K562 (cell line): ENCODE measurements around the gene PKP1. TPM values are rescaled to one million over a fixed set of nuclear protein-coding genes. Genes with fewer than 3 reads are reported as not detected.

ENCODE experiments used
- HMGN3 ChIP-seq: IDR thresholded peaks from 2 replicates; pipeline ENCODE4 v1.6.1; 2011; ENCODE audit warnings: borderline replicate concordance, low read depth, mild to moderate bottlenecking, mixed read lengths, low read length; ENCODE audit not compliant: insufficient read length; ENCODE audit errors: extremely low read depth
- HNRNPUL1 ChIP-seq: fragments of 200-400 bp; formaldehyde crosslinking; IDR thresholded peaks from 2 replicates; pipeline ENCODE4 v1.6.1; 2017; ENCODE audit warnings: low read length
- TEAD4 ChIP-seq, 2 experiments: sonication (generic) in 1 of 2; formaldehyde crosslinking in 1 of 2; IDR thresholded peaks; 2 replicates each; pipeline versions ENCODE4 v1.6.1 to v1.8.0; 2012 to 2022; ENCODE audit warnings: borderline replicate concordance in 1 of 2, inconsistent platforms in 1 of 2, low read length in 1 of 2, mild to moderate bottlenecking in 1 of 2, missing genetic modification reagents in 1 of 2
- polyA plus RNA-seq, 8 experiments: library from polyadenylated mRNA; depleted of rRNA in 4 of 8; stranded (reverse) in 5 of 8; unstranded in 3 of 8; fragments of >200 nt; fragmentation: Nextera tagmentation in 2 of 8; fragmentation: Illumina TruSeq in 1 of 8; extraction: Ambion mirVana in 2 of 8; extraction: Trizol in 1 of 8; gene quantifications; 2 replicates each; pipeline versions ENCODE4 v1.2.1 to v1.2.3, GENCODE V29; 2011 to 2014; ENCODE audit warnings: inconsistent platforms in 1 of 8, missing spikeins in 1 of 8
- total RNA-seq, 7 experiments: library from RNA; depleted of rRNA in 6 of 7; stranded (reverse); fragments of >200 nt in 6 of 7; fragmentation: Illumina TruSeq in 2 of 7; extraction: Trizol in 2 of 7; gene quantifications; 2 replicates each; pipeline versions ENCODE4 v1.2.1 to v1.2.3, GENCODE V29; 2011 to 2021; ENCODE audit warnings: low replicate concordance in 1 of 7
- TF ChIP-seq, protein P1 (sequence below): fragments of 250-450 bp; sonication (Bioruptor Pico); IDR thresholded peaks from 2 replicates; pipeline ENCODE4 v1.8.0; 2021; ENCODE audit warnings: borderline replicate concordance, mild to moderate bottlenecking, moderate library complexity; ENCODE audit not compliant: poor library complexity, severe bottlenecking
- TF ChIP-seq, protein P2 (sequence below), 3 experiments: IDR thresholded peaks in 2 of 3; conservative IDR thresholded peaks in 1 of 3; 2 replicates each; pipeline ENCODE4 v1.5.1; 2011 to 2012; ENCODE audit warnings: low read length in 3 of 3, mild to moderate bottlenecking in 3 of 3, control low read depth in 2 of 3, improper control_type of control experiment in 1 of 3, inconsistent platforms in 1 of 3, low read depth in 1 of 3, mixed read lengths in 1 of 3, moderate library complexity in 1 of 3; ENCODE audit not compliant: insufficient read depth in 2 of 3

The PKP1 gene
- total and polyA plus RNA-seq, 9 of the 15 experiments (the other 6 are each of a cell fraction or from before 2014, with no cell fraction given) = not detected

DNA sequence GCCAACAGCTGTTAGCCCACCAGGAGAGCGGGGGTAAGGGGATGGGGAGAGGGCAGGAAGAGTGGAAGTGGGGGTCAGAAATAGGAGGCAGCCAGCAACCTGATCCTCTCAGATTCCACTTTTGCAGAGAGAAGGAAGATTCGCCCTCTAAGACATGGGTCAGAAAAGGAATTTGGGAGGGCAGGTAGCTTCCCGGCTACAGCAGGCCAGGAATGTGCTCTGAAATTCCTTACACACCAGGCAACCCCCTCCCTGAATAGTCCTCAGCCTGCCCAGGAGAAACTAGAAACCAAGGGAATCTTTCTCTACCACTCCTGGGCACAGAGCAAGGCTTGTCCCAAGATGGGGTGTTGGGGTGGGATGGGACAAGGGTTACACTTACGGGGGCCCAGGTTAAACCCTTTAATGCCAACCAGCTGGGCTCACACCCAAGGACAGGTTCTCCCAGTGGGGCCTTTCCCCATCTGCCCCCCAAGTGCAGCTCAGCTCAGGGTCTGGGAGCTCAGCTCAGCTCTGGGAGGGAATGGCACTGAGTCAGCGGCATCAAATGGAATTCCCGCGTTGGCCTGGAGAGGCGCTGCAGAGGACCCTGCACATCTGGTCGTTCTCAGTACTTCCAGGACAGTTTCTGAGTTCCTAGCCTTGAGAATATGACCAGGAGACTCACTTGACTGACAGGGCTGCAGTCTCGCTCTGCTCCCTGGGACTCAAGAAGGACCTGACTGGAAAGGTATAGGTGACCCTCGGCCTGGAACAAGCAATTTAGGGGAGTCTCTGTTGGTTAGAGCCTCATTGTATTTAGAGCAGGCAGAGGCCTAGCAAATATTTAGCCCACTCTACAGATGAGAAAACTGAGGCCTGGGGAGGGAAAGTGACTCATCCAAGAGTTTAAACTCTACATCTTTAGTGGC lies 93.4 kb downstream of the PKP1 start (continued):
- TF ChIP-seq, protein P1, sequence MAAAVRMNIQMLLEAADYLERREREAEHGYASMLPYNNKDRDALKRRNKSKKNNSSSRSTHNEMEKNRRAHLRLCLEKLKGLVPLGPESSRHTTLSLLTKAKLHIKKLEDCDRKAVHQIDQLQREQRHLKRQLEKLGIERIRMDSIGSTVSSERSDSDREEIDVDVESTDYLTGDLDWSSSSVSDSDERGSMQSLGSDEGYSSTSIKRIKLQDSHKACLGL = no peak
- TF ChIP-seq HMGN3 = no peak
- no peak for TF ChIP-seq HNRNPUL1
- TF ChIP-seq, protein P2, sequence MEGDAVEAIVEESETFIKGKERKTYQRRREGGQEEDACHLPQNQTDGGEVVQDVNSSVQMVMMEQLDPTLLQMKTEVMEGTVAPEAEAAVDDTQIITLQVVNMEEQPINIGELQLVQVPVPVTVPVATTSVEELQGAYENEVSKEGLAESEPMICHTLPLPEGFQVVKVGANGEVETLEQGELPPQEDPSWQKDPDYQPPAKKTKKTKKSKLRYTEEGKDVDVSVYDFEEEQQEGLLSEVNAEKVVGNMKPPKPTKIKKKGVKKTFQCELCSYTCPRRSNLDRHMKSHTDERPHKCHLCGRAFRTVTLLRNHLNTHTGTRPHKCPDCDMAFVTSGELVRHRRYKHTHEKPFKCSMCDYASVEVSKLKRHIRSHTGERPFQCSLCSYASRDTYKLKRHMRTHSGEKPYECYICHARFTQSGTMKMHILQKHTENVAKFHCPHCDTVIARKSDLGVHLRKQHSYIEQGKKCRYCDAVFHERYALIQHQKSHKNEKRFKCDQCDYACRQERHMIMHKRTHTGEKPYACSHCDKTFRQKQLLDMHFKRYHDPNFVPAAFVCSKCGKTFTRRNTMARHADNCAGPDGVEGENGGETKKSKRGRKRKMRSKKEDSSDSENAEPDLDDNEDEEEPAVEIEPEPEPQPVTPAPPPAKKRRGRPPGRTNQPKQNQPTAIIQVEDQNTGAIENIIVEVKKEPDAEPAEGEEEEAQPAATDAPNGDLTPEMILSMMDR (IDR thresholded peaks at IDR 0.05 in 2 of 3, conservative IDR thresholded peaks at IDR 0.05 in 1 of 3; ENCODE audit: insufficient read depth in 2 of 3, low read depth in 1 of 3, low read length in 3 of 3) = peak; percentile 79 to 91 (median 79)
- TF ChIP-seq TEAD4 (IDR thresholded peaks at IDR 0.05; ENCODE audit: low read length) = peak; percentile 44
- TF ChIP-seq TEAD4 (CRISPR knock-in tag; IDR thresholded peaks at IDR 0.05; ENCODE audit: borderline replicate concordance) = no peak
